ENCODE measurements around the gene CSTA.
"Not testable (repeated sequence)": the region's sequence is repeated elsewhere in the genome, so short reads cannot be mapped to it uniquely, and the experiment has no call there.

Gene CSTA

GRCh38 chr3:122322095-122323075 lies 2.7 kb upstream of the CSTA start:
- no peak for DNase-seq

DNA sequence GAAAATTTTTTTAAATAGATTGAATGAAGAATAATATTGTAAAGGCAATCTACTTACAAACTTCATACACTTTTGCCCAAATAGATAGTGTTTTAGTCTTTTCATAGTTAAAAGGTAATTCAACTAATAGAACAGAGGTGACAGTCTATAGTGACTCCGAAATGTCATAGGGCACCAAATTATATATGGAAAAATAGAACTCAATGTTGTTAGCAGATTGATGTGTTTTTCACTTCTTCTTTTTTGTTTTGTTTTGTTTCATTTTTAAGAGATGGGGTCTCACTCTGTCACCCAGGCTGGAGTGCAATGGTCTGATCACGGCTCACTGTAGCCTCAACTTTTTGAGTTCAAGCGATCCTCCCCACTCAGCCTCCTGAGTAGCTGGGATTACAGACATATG lies 721 bp downstream of the CSTA start:
- DNase-seq: no peak

- DNase-seq: no peak
These were observed 6.8 kb downstream of the CSTA start for GRCh38 chr3:122331886-122332285.

- no peak for DNase-seq
These were observed 7.5 kb downstream of the CSTA start for GRCh38 chr3:122332551-122332950.

GRCh38 chr3:122342803-122343202 lies 17.8 kb downstream of the CSTA start:
- DNase-seq: no peak

DNA sequence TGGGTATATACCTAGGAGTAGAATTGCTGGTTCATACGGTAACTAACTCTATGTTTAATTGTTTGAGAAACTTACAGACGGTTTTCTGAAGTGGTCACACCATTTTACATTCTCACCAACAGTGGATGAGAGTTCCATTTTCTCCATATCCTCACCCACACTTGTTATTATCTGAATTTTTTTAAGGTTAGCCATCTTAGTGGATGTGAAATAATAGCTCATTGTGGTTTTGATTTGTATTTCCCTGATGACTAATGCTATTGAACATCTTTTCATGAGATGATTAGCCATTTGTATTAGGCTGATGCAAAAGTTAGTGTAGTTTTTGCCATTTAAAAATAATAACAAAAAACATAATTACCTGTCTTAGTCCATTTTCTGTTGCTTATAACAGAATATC lies 18.6 kb downstream of the CSTA start:
- no peak for DNase-seq

DNA sequence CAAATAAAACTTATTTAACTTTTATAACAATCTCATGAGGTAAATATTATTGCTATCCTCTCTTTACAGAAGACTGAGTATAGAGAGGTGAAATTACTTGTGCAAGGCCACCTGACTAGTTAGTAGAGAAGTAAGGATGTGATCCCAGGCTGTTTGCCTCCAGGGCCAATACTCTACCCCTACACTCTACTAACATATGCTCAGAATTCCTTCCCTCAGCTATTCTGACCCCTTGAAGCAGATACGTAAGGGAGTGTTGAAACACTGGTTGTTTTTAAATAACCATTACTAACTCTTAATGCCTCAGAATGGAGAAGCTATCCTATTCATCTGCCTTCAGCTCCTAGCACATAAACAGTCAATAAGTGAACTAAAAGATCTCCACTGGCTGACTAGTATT lies 24.1 kb downstream of the CSTA start:
- no peak for DNase-seq

DNA sequence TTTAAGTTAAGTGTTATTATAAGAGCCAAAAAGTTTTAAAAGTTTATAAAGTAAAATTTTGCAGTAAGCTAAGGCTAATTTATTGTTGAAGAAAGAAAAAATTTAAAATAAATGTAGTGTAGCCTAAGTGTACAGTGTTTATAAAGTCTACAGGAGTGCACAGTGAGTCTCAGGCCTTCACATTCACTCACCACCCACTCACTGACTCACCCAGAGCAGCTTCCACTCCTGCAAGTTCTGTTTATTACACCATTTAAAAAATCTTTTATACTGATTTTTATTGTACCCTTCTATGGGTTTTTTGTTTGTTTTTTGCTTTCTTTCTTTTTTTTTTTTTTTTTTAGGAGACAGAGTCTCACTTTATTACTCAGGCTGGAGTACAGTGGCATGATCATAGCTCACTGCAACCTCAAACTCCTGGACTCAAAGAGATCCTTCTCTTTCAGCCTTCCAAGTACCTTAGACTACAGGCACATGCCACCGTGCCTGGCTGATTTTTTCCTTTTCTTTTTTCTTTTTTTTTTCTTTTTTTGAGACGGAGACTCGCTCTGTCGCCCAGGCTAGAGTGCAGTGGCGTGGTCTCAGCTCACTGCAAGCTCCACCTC lies 25.9 kb downstream of the CSTA start:
- DNase-seq: no peak

- no peak for DNase-seq
These were observed 26.6 kb downstream of the CSTA start for GRCh38 chr3:122351612-122352011.

DNA sequence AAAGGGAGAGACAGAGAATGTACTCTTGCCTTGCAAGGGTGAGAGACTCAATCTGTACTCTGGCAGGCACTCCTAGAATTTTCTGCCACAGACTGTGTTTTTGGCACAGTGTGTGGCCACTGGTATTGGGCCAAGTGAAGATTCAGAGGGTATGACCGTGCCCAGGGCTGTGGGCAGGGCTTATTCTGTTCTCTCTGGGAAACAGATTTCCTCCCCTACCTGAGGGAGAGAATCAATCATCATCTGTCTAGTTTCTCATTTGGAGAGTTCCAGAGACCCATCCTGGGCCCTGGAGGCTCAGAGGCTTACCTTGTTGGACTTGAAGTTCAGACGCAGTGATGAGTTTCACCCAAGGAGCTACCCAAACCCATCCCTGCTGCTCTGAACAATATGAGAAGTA lies 28.2 kb downstream of the CSTA start:
- no peak for DNase-seq

- no peak for DNase-seq
These were observed 28.9 kb downstream of the CSTA start for GRCh38 chr3:122353893-122354401.

GRCh38 chr3:122355612-122356011 lies 30.6 kb downstream of the CSTA start:
- no peak for DNase-seq

DNA sequence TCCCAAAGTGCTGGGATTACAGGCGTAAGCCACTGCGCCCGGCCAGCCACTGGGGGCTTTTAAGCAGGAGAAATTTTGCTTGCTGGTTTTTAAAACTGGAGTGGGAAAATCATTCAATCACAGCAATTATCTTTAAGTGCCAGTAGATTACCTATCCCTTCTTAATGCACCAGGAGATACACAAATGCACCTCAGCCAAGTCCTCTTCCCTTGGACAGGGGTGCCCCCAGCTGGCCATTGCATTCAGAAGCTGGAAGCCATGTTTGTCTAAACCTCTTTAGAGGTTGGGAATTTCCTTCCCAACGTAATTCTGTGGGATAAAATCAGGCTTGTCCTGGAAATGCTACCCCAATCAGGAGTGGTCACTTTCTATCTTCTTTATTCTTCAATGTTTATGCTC lies 31.4 kb downstream of the CSTA start:
- no peak for DNase-seq

GRCh38 chr3:122357828-122358702 lies 33.0 kb downstream of the CSTA start:
- DNase-seq: no peak

- DNase-seq: no peak
These were observed 33.6 kb downstream of the CSTA start for GRCh38 chr3:122358703-122359032.

DNA sequence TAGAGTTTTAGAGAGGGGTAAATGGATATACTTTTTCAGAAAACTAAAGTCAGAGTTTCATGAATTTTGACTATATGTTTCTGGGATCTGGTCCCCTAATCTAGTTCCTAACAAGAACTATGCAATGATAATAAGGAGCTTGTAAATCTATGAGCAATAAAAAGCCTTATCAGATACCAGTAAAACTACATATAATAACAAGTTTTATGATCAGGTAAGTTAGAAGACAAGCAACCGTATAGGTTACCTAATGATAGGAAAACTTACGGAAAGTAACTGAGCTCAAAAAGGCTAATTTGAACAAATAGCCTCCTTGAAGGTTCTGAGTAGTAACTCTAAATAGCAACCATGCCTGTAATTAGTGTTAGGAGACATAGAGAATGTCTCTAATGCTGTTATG lies 37.0 kb downstream of the CSTA start:
- DNase-seq: no peak

GRCh38 chr3:122364490-122364889 lies 39.4 kb downstream of the CSTA start:
- no peak for DNase-seq

DNA sequence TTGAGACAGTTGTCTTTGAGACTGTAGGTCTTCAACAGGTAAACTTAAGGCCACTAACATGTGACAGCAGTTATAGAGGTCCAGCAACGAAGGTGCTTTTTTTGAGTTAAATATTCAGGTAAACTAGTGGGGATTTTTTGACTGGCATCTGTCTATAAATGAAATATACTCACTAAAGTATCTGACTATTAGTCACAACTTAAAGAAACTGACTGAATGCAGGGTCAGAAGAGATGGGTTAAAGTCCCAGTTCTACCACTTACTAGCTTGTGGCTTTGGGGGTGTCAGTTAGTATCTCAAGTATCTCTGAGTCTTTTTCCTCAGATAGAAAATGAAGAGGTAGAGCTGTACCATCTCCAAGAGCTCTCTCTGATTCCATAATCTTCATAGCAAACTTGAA lies 40.0 kb downstream of the CSTA start:
- DNase-seq: no peak

- DNase-seq: not testable (repeated sequence)
These were observed 40.7 kb downstream of the CSTA start for GRCh38 chr3:122365582-122366378.

DNA sequence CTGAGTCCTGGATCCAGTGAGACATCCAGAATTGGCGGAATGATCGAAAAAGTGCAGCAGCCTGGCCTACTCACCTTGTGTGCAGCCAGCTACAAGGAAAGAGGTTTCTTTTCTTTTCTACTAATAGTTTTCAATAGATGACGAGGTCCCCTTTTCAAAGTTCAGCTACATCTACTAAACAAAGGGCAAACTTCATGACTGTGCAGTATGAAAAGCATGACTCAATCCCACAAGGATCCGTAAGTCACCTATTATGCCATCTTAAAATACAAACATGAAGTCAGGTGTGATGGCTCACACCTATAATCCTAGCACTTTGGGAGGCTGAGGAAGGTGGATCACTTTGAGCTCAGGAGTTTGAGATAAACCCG lies 41.3 kb downstream of the CSTA start:
- DNase-seq: no peak

- DNase-seq: no peak
These were observed 49.0 kb downstream of the CSTA start for GRCh38 chr3:122374034-122374433.

GRCh38 chr3:122377975-122378374 lies 52.9 kb downstream of the CSTA start:
- no peak for DNase-seq
